Osteocyte (in vitro differentiated cells): ENCODE results near the gene PDE6H. TPM values are rescaled to one million over a fixed set of nuclear protein-coding genes. Genes with fewer than 3 reads are reported as not detected.
A peak's percentile ranks its signal among the peaks of the same experiment; 100 is the strongest.

ENCODE experiments used
- DNase-seq: peaks from one replicate; pipeline ENCODE4 v3.0.0; 2021; ENCODE audit warnings: mixed read lengths; ENCODE audit not compliant: unreplicated experiment; ENCODE audit errors: extremely low spot score
- H3K27ac Mint-ChIP-seq: one replicate; pipeline ENCODE4 v1.8.0; 2021; ENCODE audit warnings: mild to moderate bottlenecking, mixed read lengths; ENCODE audit not compliant: unreplicated experiment
- H3K27me3 Mint-ChIP-seq: one replicate; pipeline ENCODE4 v1.8.0; 2021; ENCODE audit warnings: mixed read lengths; ENCODE audit not compliant: unreplicated experiment
- H3K36me3 Mint-ChIP-seq: one replicate; pipeline ENCODE4 v1.8.0; 2021; ENCODE audit warnings: mixed read lengths; ENCODE audit not compliant: unreplicated experiment
- H3K4me1 Mint-ChIP-seq: one replicate; pipeline ENCODE4 v1.8.0; 2021; ENCODE audit warnings: mixed read lengths; ENCODE audit not compliant: unreplicated experiment
- H3K4me3 Mint-ChIP-seq: one replicate; pipeline ENCODE4 v1.8.0; 2021; ENCODE audit warnings: mild to moderate bottlenecking, moderate library complexity, mixed read lengths; ENCODE audit not compliant: unreplicated experiment
- H3K9me3 Mint-ChIP-seq: one replicate; pipeline ENCODE4 v1.8.0; 2021; ENCODE audit warnings: mixed read lengths; ENCODE audit not compliant: unreplicated experiment
- CTCF ChIP-seq: fragments of 200-600 bp; sonication (generic); IDR thresholded peaks from 2 replicates; pipeline ENCODE4 v1.5.0; 2021; ENCODE audit warnings: antibody characterized with exemption, mild to moderate bottlenecking, moderate library complexity
- total RNA-seq: library from RNA; stranded (reverse); gene quantifications from 2 replicates; pipeline ENCODE4 v1.2.1, GENCODE V29; 2021

PDE6H gene
- total RNA-seq, 1 donor from 2014 or later, result not detected

GRCh38 chr12:14961466-14962152 is 11.2 kb upstream of the PDE6H start, which contains the start of gene ARHGDIB:
Gene ARHGDIB (minus strand): TSS chr12:14961601. CDS start chr12:14950712, 10,889 bp downstream.
- H3K36me3 Mint-ChIP-seq, result no peaks in the 10 kb centered on the region
- peaks cover 50% of the 10 kb centered on the region for H3K4me1 Mint-ChIP-seq
- no peaks in the 10 kb centered on the region for H3K9me3 Mint-ChIP-seq
- TF ChIP-seq CTCF, result no peak
- H3K4me3 Mint-ChIP-seq, result peak within 1 kb of the TSS; percentile 57
- no peaks in the 10 kb centered on the region for H3K27me3 Mint-ChIP-seq
- peak within 1 kb of the TSS; percentile 78 for H3K27ac Mint-ChIP-seq
- DNase-seq, result no peak

GRCh38 chr12:14962153-14962539 is 10.7 kb upstream of the PDE6H start:
- Mint-ChIP-seq H3K4me1 (peaks cover 50% of the 10 kb centered on the region), H3K9me3 (no peaks in the 10 kb centered on the region), H3K27me3 (no peaks in the 10 kb centered on the region)

GRCh38 chr12:14962797-14963196 is 10.0 kb upstream of the PDE6H start:
- Mint-ChIP-seq H3K4me3 (no peak overlapping the region), H3K36me3 (no peaks in the 10 kb centered on the region), H3K27ac (no peak overlapping the region), H3K4me1 (peaks cover 43% of the 10 kb centered on the region), H3K9me3 (no peaks in the 10 kb centered on the region), H3K27me3 (no peaks in the 10 kb centered on the region)
- no peak for TF ChIP-seq CTCF
- no peak for DNase-seq

More at GRCh38 chr12:14962153-14962539, 10.7 kb upstream of the PDE6H start:
- Mint-ChIP-seq H3K27ac (no peak overlapping the region), H3K4me3 (no peak overlapping the region), H3K36me3 (no peaks in the 10 kb centered on the region)
- DNase-seq, result no peak
- TF ChIP-seq CTCF, result no peak

- H3K36me3 Mint-ChIP-seq, result no peaks in the 10 kb centered on the region
- H3K4me3 Mint-ChIP-seq, result no peak overlapping the region
- no peak overlapping the region for H3K27ac Mint-ChIP-seq
- DNase-seq, result no peak
- H3K4me1 Mint-ChIP-seq, result peaks cover 36% of the 10 kb centered on the region
- H3K9me3 Mint-ChIP-seq, result no peaks in the 10 kb centered on the region
- no peaks in the 10 kb centered on the region for H3K27me3 Mint-ChIP-seq
- no peak for TF ChIP-seq CTCF
These were observed 9.3 kb upstream of the PDE6H start for GRCh38 chr12:14963520-14963919.

- H3K4me3 Mint-ChIP-seq, result no peak overlapping the region
- TF ChIP-seq CTCF, result no peak
- H3K36me3 Mint-ChIP-seq, result no peaks in the 10 kb centered on the region
- no peak overlapping the region for H3K27ac Mint-ChIP-seq
- H3K9me3 Mint-ChIP-seq, result no peaks in the 10 kb centered on the region
- H3K27me3 Mint-ChIP-seq, result no peaks in the 10 kb centered on the region
- no peak for DNase-seq
- peaks cover 27% of the 10 kb centered on the region for H3K4me1 Mint-ChIP-seq
These were observed 8.4 kb upstream of the PDE6H start for GRCh38 chr12:14964406-14964805.
